Pulmonary artery endothelial cell (primary cell): Measurements from ENCODE around the gene TCEA2. TPM values are rescaled to one million over a fixed set of nuclear protein-coding genes. Genes with fewer than 3 reads are reported as not detected.

Experiments used
- DNase-seq: peaks from one replicate; pipeline ENCODE4 v3.0.0-alpha.2; 2011; ENCODE audit warnings: low read depth, low spot score
- total RNA-seq: library from RNA; depleted of rRNA; stranded (reverse); fragments of >200 nt; gene quantifications from 2 replicates; pipeline ENCODE4 v1.2.3, GENCODE V29; 2014

Gene TCEA2
- total RNA-seq, 1 donor from 2014 or later = 27.8 TPM

- DNase-seq = no peak
Measured at GRCh38 chr20:64092258-64093012, 29.4 kb downstream of the TCEA2 start.

- no peak for DNase-seq
Measured at GRCh38 chr20:64093013-64093503, 30.1 kb downstream of the TCEA2 start.

GRCh38 chr20:64095455-64095854, 32.5 kb downstream of the TCEA2 start:
- DNase-seq = no peak

- DNase-seq = no peak
Measured at GRCh38 chr20:64095927-64096326, 32.9 kb downstream of the TCEA2 start.

GRCh38 chr20:64096535-64096934, 33.5 kb downstream of the TCEA2 start:
- no peak for DNase-seq

GRCh38 chr20:64098471-64099013, 35.5 kb downstream of the TCEA2 start:
- no peak for DNase-seq

GRCh38 chr20:64099086-64099786, 36.2 kb downstream of the TCEA2 start:
- no peak for DNase-seq

- DNase-seq = no peak
Measured at GRCh38 chr20:64099880-64100565, 37.0 kb downstream of the TCEA2 start.

GRCh38 chr20:64100566-64100888, 37.5 kb downstream of the TCEA2 start:
- no peak for DNase-seq

GRCh38 chr20:64100946-64101688, 38.1 kb downstream of the TCEA2 start:
- DNase-seq = no peak

- DNase-seq = no peak
Measured at GRCh38 chr20:64101731-64102621, 39.0 kb downstream of the TCEA2 start.

GRCh38 chr20:64102647-64103354, 39.8 kb downstream of the TCEA2 start:
- no peak for DNase-seq

GRCh38 chr20:64103871-64104666, 41.1 kb downstream of the TCEA2 start:
- no peak for DNase-seq

- no peak for DNase-seq
Measured at GRCh38 chr20:64104667-64105451, 41.9 kb downstream of the TCEA2 start.

GRCh38 chr20:64105846-64106434, 42.9 kb downstream of the TCEA2 start:
- DNase-seq = no peak

GRCh38 chr20:64106435-64106961, 43.5 kb downstream of the TCEA2 start:
- DNase-seq = no peak

- no peak for DNase-seq
Measured at GRCh38 chr20:64106981-64107735, 44.2 kb downstream of the TCEA2 start, which contains the start of gene NPBWR2. NPBWR2 (minus strand) TSS chr20:64107565; CDS start chr20:64106831, 734 bp downstream.
